Pulmonary artery endothelial cell (primary cell): Measurements from ENCODE around the gene PRR29. TPM values are rescaled to one million over a fixed set of nuclear protein-coding genes. Genes with fewer than 3 reads are reported as not detected.

Experiments
- DNase-seq: peaks from one replicate; pipeline ENCODE4 v3.0.0-alpha.2; 2011; ENCODE audit warnings: low read depth, low spot score
- total RNA-seq: library from RNA; depleted of rRNA; stranded (reverse); fragments of >200 nt; gene quantifications from 2 replicates; pipeline ENCODE4 v1.2.3, GENCODE V29; 2014

The PRR29 gene
- 0.20 and 0.28 TPM in 2 replicates for total RNA-seq

- DNase-seq, result no peak
Measured at GRCh38 chr17:63998050-63998720, at the start of gene PRR29. Gene PRR29 (plus strand): TSS chr17:63998351. CDS start chr17:63998365, 14 bp downstream.

- no peak for DNase-seq
Measured at GRCh38 chr17:63948521-63948920, 49.6 kb upstream of the PRR29 start.

GRCh38 chr17:63949576-63950250 is 48.4 kb upstream of the PRR29 start:
- DNase-seq, result no peak

GRCh38 chr17:63950940-63951907 is 46.9 kb upstream of the PRR29 start:
- no peak for DNase-seq

GRCh38 chr17:63954402-63955063 is 43.6 kb upstream of the PRR29 start:
- DNase-seq, result no peak

GRCh38 chr17:63955232-63955631 is 42.9 kb upstream of the PRR29 start:
- no peak for DNase-seq

GRCh38 chr17:63955791-63956190 is 42.4 kb upstream of the PRR29 start:
- no peak for DNase-seq

GRCh38 chr17:63956296-63956920 is 41.7 kb upstream of the PRR29 start:
- DNase-seq, result no peak

GRCh38 chr17:63960006-63960405 is 38.1 kb upstream of the PRR29 start:
- DNase-seq, result no peak

GRCh38 chr17:63960430-63960829 is 37.7 kb upstream of the PRR29 start:
- DNase-seq, result no peak

- no peak for DNase-seq
Measured at GRCh38 chr17:63961355-63962212, 36.6 kb upstream of the PRR29 start.

- DNase-seq, result no peak
Measured at GRCh38 chr17:63962298-63962744, 35.8 kb upstream of the PRR29 start.

- DNase-seq, result no peak
Measured at GRCh38 chr17:63963123-63963522, 35.0 kb upstream of the PRR29 start.

- DNase-seq, result no peak
Measured at GRCh38 chr17:63966646-63967264, 31.4 kb upstream of the PRR29 start.

GRCh38 chr17:63967953-63968352 is 30.2 kb upstream of the PRR29 start:
- DNase-seq, result no peak

GRCh38 chr17:63969278-63969677 is 28.9 kb upstream of the PRR29 start:
- no peak for DNase-seq

GRCh38 chr17:63972796-63973195 is 25.4 kb upstream of the PRR29 start, which contains the start of gene SCN4A:
Gene SCN4A (minus strand): TSS chr17:63972918. CDS start chr17:63972841, 77 bp downstream.
- DNase-seq, result no peak

GRCh38 chr17:63973247-63973646 is 24.9 kb upstream of the PRR29 start:
- no peak for DNase-seq

- DNase-seq, result no peak
Measured at GRCh38 chr17:63973930-63974593, 24.1 kb upstream of the PRR29 start.
